HepG2 (cell line): ENCODE data around the gene MRM3. TPM values are rescaled to one million over a fixed set of nuclear protein-coding genes. Genes with fewer than 3 reads are reported as not detected.
A peak's percentile ranks its signal among the peaks of the same experiment; 100 is the strongest.

Source experiments
- FOXP1 ChIP-seq, 2 experiments: fragments of 450-650 bp in 1 of 2; IDR thresholded peaks; 2 replicates each; pipeline ENCODE4 v1.6.1; 2017 to 2018; ENCODE audit warnings: antibody characterized with exemption in 1 of 2
- SPEN ChIP-seq: sonication (generic); formaldehyde crosslinking; IDR thresholded peaks from 2 replicates; pipeline ENCODE4 v1.5.1; 2020; ENCODE audit warnings: low read depth, mild to moderate bottlenecking, missing genetic modification reagents
- ZNF142 ChIP-seq: sonication (generic); formaldehyde crosslinking; IDR thresholded peaks from 2 replicates; pipeline ENCODE4 v1.4.0; 2020; ENCODE audit warnings: missing genetic modification reagents
- ZNF260 ChIP-seq: sonication (generic); formaldehyde crosslinking; IDR thresholded peaks from 2 replicates; pipeline ENCODE4 v1.4.0; 2020; ENCODE audit warnings: missing genetic modification reagents, low read depth, mild to moderate bottlenecking, borderline replicate concordance
- polyA plus RNA-seq, 8 experiments: library from polyadenylated mRNA; depleted of rRNA in 3 of 8; stranded (reverse) in 7 of 8; unstranded in 1 of 8; fragments of >200 nt; fragmentation: Illumina TruSeq in 4 of 8; extraction: Trizol in 4 of 8; gene quantifications; 2 replicates each; pipeline versions ENCODE4 v1.2.1 to v1.2.3, GENCODE V29; 2011 to 2016; ENCODE audit warnings: low read depth in 4 of 8, missing spikeins in 1 of 8, mixed read lengths in 1 of 8; ENCODE audit not compliant: insufficient read depth in 1 of 8
- total RNA-seq, 5 experiments: library from RNA; depleted of rRNA; stranded (reverse); fragments of >200 nt; fragmentation: Illumina TruSeq; extraction: Trizol; gene quantifications; 2 replicates each; pipeline ENCODE4 v1.2.3, GENCODE V29; 2016; ENCODE audit warnings: low read depth in 1 of 5
- TF ChIP-seq, protein P1 (sequence below): sonication (generic); formaldehyde crosslinking; IDR thresholded peaks from one replicate; pipeline ENCODE4 v1.5.1; 2020; ENCODE audit warnings: mild to moderate bottlenecking, missing genetic modification reagents; ENCODE audit errors: not compliant biosample characterization
- TF ChIP-seq, protein P2 (sequence below): sonication (generic); formaldehyde crosslinking; IDR thresholded peaks from 2 replicates; pipeline ENCODE4 v1.4.0; 2020; ENCODE audit warnings: low read depth, missing genetic modification reagents
- TF ChIP-seq, protein P3 (sequence below): sonication (generic); formaldehyde crosslinking; conservative IDR thresholded peaks from 2 replicates; pipeline ENCODE4 v1.4.0; 2020; ENCODE audit warnings: missing genetic modification reagents

MRM3 gene
- total and polyA plus RNA-seq, 2 of the 13 experiments (the other 11 are each of a cell fraction or from before 2014, with no cell fraction given), result 12.3 to 25.5 TPM

DNA sequence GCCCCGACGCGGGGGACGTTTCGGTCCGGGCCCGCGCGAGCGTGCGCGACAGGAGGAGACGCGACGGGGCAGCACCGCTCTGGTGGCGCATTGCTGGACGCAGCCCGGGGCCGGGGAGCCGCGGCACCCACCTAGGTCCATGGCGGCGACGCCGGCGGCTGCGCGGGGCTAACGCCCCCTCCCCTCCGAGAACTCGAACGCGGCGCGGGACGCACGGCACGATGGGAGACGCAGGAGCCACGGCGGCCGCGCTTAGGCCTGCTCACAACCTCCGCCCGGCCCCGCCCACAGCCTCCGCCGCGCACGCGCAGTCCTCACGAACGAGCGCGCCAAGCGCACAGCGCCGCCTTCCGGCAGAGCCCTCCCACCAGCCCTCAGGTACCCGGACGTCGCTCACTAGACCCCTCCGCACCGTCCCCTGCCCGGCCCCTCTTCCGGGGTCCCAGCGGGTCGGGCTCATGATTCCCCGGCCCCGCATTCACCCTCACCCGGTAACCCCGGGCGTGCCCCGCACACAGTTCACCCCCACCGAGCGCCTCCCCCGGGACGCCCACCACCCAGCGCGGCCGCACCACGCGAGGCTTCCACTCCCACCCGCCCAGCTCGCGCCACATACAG lies 30.0 kb upstream of the MRM3 start, which contains the start of gene GEMIN4 (continued):
- TF ChIP-seq, protein P1, sequence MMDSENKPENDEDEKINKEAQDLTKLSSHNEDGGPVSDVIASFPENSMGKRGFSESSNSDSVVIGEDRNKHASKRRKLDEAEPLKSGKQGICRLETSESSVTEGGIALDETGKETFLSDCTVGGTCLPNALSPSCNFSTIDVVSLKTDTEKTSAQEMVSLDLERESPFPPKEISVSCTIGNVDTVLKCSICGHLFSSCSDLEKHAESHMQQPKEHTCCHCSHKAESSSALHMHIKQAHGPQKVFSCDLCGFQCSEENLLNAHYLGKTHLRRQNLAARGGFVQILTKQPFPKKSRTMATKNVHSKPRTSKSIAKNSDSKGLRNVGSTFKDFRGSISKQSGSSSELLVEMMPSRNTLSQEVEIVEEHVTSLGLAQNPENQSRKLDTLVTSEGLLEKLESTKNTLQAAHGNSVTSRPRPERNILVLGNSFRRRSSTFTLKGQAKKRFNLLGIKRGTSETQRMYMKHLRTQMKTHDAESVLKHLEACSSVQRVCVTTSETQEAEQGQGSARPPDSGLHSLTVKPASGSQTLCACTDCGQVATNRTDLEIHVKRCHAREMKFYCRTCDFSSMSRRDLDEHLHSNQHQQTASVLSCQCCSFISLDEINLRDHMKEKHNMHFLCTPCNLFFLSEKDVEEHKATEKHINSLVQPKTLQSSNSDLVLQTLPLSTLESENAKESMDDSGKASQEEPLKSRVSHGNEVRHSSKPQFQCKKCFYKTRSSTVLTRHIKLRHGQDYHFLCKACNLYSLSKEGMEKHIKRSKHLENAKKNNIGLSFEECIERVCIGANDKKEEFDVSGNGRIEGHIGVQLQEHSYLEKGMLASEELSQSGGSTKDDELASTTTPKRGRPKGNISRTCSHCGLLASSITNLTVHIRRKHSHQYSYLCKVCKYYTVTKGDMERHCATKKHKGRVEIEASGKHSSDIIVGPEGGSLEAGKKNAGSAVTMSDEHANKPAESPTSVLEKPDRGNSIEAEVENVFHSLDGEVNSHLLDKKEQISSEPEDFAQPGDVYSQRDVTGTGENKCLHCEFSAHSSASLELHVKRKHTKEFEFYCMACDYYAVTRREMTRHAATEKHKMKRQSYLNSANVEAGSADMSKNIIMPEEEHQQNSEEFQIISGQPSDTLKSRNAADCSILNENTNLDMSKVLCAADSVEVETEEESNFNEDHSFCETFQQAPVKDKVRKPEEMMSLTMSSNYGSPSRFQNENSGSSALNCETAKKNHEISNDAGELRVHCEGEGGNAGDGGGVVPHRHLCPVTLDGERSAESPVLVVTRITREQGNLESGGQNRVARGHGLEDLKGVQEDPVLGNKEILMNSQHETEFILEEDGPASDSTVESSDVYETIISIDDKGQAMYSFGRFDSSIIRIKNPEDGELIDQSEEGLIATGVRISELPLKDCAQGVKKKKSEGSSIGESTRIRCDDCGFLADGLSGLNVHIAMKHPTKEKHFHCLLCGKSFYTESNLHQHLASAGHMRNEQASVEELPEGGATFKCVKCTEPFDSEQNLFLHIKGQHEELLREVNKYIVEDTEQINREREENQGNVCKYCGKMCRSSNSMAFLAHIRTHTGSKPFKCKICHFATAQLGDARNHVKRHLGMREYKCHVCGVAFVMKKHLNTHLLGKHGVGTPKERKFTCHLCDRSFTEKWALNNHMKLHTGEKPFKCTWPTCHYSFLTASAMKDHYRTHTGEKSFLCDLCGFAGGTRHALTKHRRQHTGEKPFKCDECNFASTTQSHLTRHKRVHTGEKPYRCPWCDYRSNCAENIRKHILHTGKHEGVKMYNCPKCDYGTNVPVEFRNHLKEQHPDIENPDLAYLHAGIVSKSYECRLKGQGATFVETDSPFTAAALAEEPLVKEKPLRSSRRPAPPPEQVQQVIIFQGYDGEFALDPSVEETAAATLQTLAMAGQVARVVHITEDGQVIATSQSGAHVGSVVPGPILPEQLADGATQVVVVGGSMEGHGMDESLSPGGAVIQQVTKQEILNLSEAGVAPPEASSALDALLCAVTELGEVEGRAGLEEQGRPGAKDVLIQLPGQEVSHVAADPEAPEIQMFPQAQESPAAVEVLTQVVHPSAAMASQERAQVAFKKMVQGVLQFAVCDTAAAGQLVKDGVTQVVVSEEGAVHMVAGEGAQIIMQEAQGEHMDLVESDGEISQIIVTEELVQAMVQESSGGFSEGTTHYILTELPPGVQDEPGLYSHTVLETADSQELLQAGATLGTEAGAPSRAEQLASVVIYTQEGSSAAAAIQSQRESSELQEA (CRISPR knock-in tag), result no peak
- TF ChIP-seq SPEN (CRISPR knock-in tag) (peak; percentile 97), FOXP1 (IDR thresholded peaks at IDR 0.05) (no peak), FOXP1 (CRISPR knock-in tag; IDR thresholded peaks at IDR 0.05) (no peak), ZNF142 (no peak; the same call in 1 of the 2 replicates), ZNF260 (CRISPR knock-in tag) (no peak)
- TF ChIP-seq, protein P2, sequence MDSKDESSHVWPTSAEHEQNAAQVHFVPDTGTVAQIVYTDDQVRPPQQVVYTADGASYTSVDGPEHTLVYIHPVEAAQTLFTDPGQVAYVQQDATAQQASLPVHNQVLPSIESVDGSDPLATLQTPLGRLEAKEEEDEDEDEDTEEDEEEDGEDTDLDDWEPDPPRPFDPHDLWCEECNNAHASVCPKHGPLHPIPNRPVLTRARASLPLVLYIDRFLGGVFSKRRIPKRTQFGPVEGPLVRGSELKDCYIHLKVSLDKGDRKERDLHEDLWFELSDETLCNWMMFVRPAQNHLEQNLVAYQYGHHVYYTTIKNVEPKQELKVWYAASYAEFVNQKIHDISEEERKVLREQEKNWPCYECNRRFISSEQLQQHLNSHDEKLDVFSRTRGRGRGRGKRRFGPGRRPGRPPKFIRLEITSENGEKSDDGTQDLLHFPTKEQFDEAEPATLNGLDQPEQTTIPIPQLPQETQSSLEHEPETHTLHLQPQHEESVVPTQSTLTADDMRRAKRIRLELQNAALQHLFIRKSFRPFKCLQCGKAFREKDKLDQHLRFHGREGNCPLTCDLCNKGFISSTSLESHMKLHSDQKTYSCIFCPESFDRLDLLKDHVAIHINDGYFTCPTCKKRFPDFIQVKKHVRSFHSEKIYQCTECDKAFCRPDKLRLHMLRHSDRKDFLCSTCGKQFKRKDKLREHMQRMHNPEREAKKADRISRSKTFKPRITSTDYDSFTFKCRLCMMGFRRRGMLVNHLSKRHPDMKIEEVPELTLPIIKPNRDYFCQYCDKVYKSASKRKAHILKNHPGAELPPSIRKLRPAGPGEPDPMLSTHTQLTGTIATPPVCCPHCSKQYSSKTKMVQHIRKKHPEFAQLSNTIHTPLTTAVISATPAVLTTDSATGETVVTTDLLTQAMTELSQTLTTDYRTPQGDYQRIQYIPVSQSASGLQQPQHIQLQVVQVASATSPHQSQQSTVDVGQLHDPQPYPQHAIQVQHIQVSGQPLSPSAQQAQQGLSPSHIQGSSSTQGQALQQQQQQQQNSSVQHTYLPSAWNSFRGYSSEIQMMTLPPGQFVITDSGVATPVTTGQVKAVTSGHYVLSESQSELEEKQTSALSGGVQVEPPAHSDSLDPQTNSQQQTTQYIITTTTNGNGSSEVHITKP (CRISPR knock-in tag), result no peak; the same call in 1 of the 2 replicates
- TF ChIP-seq, protein P3, sequence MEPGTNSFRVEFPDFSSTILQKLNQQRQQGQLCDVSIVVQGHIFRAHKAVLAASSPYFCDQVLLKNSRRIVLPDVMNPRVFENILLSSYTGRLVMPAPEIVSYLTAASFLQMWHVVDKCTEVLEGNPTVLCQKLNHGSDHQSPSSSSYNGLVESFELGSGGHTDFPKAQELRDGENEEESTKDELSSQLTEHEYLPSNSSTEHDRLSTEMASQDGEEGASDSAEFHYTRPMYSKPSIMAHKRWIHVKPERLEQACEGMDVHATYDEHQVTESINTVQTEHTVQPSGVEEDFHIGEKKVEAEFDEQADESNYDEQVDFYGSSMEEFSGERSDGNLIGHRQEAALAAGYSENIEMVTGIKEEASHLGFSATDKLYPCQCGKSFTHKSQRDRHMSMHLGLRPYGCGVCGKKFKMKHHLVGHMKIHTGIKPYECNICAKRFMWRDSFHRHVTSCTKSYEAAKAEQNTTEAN (CRISPR knock-in tag), result peak; percentile 21; the same call in 1 of the 2 replicates
